PC-3 (cell line): ENCODE results near the gene DNAH17.

ENCODE experiments used
- EZH2 ChIP-seq: fragments of 300-600 bp; sonication (generic); IDR thresholded peaks from one replicate; pipeline ENCODE4 v1.6.1; 2017; ENCODE audit warnings: antibody characterized with exemption, mild to moderate bottlenecking, low read length; ENCODE audit not compliant: unreplicated experiment
- EZH2phosphoT487 ChIP-seq: fragments of 300-600 bp; sonication (generic); IDR thresholded peaks from 2 replicates; pipeline ENCODE4 v1.6.1; 2018; ENCODE audit warnings: mild to moderate bottlenecking, antibody characterized with exemption, low read length, borderline replicate concordance
- TF ChIP-seq, protein P1 (sequence below): fragments of 300-600 bp; sonication (generic); conservative IDR thresholded peaks from 2 replicates; pipeline ENCODE4 v1.5.1; 2017; ENCODE audit warnings: antibody characterized with exemption, low read depth, mild to moderate bottlenecking, low read length

DNA sequence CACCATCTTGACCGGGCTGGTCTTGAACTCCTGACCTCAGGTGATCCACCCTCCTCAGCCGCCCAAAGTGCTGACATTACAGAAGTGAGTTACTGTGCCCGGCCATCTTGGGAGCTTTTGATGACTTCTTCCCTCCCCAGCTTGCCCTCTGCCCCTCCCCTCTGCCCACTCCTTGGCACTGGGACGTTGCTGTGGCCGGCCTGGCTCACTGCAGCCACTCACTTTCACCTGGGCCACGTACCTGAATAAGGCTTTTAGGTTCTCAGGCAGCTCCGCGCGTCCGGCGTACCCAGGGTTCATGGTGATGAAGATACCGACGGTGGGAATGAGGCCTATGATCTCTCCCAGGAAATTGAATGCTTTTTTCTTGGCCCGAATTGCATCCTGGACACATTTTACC lies 81.6 kb downstream of the DNAH17 start:
- TF ChIP-seq, protein P1, sequence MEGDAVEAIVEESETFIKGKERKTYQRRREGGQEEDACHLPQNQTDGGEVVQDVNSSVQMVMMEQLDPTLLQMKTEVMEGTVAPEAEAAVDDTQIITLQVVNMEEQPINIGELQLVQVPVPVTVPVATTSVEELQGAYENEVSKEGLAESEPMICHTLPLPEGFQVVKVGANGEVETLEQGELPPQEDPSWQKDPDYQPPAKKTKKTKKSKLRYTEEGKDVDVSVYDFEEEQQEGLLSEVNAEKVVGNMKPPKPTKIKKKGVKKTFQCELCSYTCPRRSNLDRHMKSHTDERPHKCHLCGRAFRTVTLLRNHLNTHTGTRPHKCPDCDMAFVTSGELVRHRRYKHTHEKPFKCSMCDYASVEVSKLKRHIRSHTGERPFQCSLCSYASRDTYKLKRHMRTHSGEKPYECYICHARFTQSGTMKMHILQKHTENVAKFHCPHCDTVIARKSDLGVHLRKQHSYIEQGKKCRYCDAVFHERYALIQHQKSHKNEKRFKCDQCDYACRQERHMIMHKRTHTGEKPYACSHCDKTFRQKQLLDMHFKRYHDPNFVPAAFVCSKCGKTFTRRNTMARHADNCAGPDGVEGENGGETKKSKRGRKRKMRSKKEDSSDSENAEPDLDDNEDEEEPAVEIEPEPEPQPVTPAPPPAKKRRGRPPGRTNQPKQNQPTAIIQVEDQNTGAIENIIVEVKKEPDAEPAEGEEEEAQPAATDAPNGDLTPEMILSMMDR = no peak
- no peak for TF ChIP-seq EZH2
- TF ChIP-seq EZH2phosphoT487 = no peak
